Gastrocnemius medialis (tissue), 4 donors: Measurements from ENCODE around the gene NEUROD1. TPM values are rescaled to one million over a fixed set of nuclear protein-coding genes. Genes with fewer than 3 reads are reported as not detected.

ENCODE experiments used
- ATAC-seq, 2 donors: fragments of 150-250 bp; one replicate each; pipeline ENCODE4 v1.9.1; 2016
- DNase-seq, 2 donors: peaks; one replicate each; pipeline ENCODE4 v3.0.0-alpha.2; 2019
- H3K27ac ChIP-seq, 4 donors: fragments of 200-600 bp; sonication (generic); 1 replicate in 1 of 4; 2 replicates in 3 of 4; pipeline ENCODE4 v1.5.1; 2016 to 2018; ENCODE audit warnings: mild to moderate bottlenecking in 2 of 4, moderate library complexity in 1 of 4
- H3K27me3 ChIP-seq, 3 donors: fragments of 200-600 bp; sonication (generic) in 2 of 3; 1 replicate in 1 of 3; 2 replicates in 2 of 3; pipeline versions ENCODE4 v1.5.1 to v1.6.0; 2016 to 2019; ENCODE audit warnings: mild to moderate bottlenecking in 1 of 3, moderate library complexity in 1 of 3
- H3K36me3 ChIP-seq, 2 donors: fragments of 200-600 bp; sonication (generic) in 1 of 2; one replicate each; pipeline ENCODE4 v1.5.1; 2017 to 2018
- H3K4me1 ChIP-seq, 2 donors: fragments of 200-600 bp; sonication (generic) in 1 of 2; one replicate each; pipeline ENCODE4 v1.5.1; 2016 to 2017; ENCODE audit warnings: mild to moderate bottlenecking in 2 of 2
- H3K4me3 ChIP-seq, 4 donors: fragments of 200-600 bp; sonication (generic) in 3 of 4; 1 replicate in 1 of 4; 2 replicates in 3 of 4; pipeline ENCODE4 v1.5.1; 2016 to 2019; ENCODE audit warnings: mild to moderate bottlenecking in 2 of 4
- H3K9me3 ChIP-seq, 3 donors: fragments of 200-600 bp; sonication (generic) in 2 of 3; 1 replicate in 1 of 3; 2 replicates in 2 of 3; pipeline ENCODE4 v1.5.1; 2016 to 2019
- CTCF ChIP-seq, 5 experiments: fragments of 450-650 bp in 3 of 5; fragments of 200-600 bp in 2 of 5; sonication (generic) in 2 of 5; IDR thresholded peaks in 4 of 5; conservative IDR thresholded peaks in 1 of 5; 1 replicate in 4 of 5; 2 replicates in 1 of 5; pipeline ENCODE4 v1.5.1; 2016 to 2019; ENCODE audit warnings: antibody characterized with exemption in 5 of 5, mild to moderate bottlenecking in 3 of 5, moderate library complexity in 3 of 5
- POLR2A ChIP-seq, 2 donors: fragments of 450-650 bp; IDR thresholded peaks; one replicate each; pipeline ENCODE4 v1.6.1; 2017; ENCODE audit warnings: antibody characterized with exemption in 2 of 2, mild to moderate bottlenecking in 2 of 2, moderate library complexity in 2 of 2
- in situ Hi-C, 4 donors: fragments of 200-750 bp; cut with MboI; loops; one replicate each; pipeline versions ENCODE4 v1.15.0 to v1.8.0; 2017; ENCODE audit warnings: low sequenced_read_pairs in 4 of 4
- intact Hi-C: fragments of 100-400 bp; cut with DNase I; formaldehyde crosslinking; loops from one replicate; pipeline ENCODE4 v1.15.1; 2023; ENCODE audit warnings: low total_unique reads
- total RNA-seq, 4 donors: library from RNA; depleted of rRNA; stranded (reverse); fragments of >200 nt; gene quantifications; one replicate each; pipeline versions ENCODE4 v1.1.0 to v1.2.3, GENCODE V29; 2016

Gene NEUROD1
- total RNA-seq, 4 donors from 2014 or later = not detected

GRCh38 chr2:181643151-181643550 lies 37.2 kb downstream of the NEUROD1 start:
- Histone ChIP-seq H3K4me1 (no peaks in the 10 kb centered on the region), H3K36me3 (no peaks in the 10 kb centered on the region), H3K27ac (no peak overlapping the region), H3K9me3 (no peaks in the 10 kb centered on the region), H3K27me3 (peaks cover 0 to 8% (median 0%) of the 10 kb centered on the region in 3 donors), H3K4me3 (no peak overlapping the region)
- ATAC-seq (no peak), DNase-seq (no peak)
- intact Hi-C loops = no loop called here
- in situ Hi-C loops = no loop called here
- no peak for TF ChIP-seq CTCF (IDR thresholded peaks at IDR 0.05 in 4 of 5, conservative IDR thresholded peaks at IDR 0.05 in 1 of 5)
- TF ChIP-seq POLR2A (IDR thresholded peaks at IDR 0.05) = no peak

GRCh38 chr2:181642086-181642485 lies 38.2 kb downstream of the NEUROD1 start:
- Histone ChIP-seq H3K9me3 (no peaks in the 10 kb centered on the region), H3K4me1 (no peaks in the 10 kb centered on the region), H3K27me3 (peaks cover 0 to 8% (median 0%) of the 10 kb centered on the region in 3 donors), H3K4me3 (no peak overlapping the region), H3K27ac (no peak overlapping the region), H3K36me3 (no peaks in the 10 kb centered on the region)
- intact Hi-C loops = no loop called here
- ATAC-seq = no peak
- DNase-seq = no peak
- TF ChIP-seq POLR2A (IDR thresholded peaks at IDR 0.05) (no peak), CTCF (IDR thresholded peaks at IDR 0.05 in 4 of 5, conservative IDR thresholded peaks at IDR 0.05 in 1 of 5) (no peak)
- in situ Hi-C loops = no loop called here

DNA sequence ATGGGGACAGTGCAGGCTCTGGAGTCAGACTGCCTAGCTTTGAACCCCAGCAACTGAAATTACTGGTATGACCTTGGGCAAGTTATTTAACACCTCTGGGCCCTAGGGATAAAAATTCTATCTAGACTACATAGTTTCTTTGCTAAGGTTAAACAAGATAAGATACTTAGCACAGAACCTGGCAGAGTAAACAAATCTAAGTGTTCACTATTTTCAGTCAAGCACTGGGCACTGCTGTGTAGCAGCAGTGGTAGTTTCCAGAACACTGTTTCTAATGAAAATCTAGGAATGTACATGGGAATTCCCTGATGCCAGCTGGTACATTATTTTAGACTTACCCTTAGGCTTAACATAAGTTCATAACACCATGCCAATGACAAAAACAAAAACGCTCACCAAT lies 40.6 kb downstream of the NEUROD1 start:
- Histone ChIP-seq H3K9me3 (no peaks in the 10 kb centered on the region), H3K36me3 (no peaks in the 10 kb centered on the region), H3K27me3 (no peaks in the 10 kb centered on the region), H3K4me1 (no peaks in the 10 kb centered on the region), H3K27ac (no peak overlapping the region), H3K4me3 (no peak overlapping the region)
- intact Hi-C loops = no loop called here
- ATAC-seq = no peak
- DNase-seq = no peak
- in situ Hi-C loops = no loop called here
- TF ChIP-seq CTCF (IDR thresholded peaks at IDR 0.05 in 4 of 5, conservative IDR thresholded peaks at IDR 0.05 in 1 of 5) = no peak
- TF ChIP-seq POLR2A (IDR thresholded peaks at IDR 0.05) = no peak

GRCh38 chr2:181632733-181633401 lies 47.5 kb downstream of the NEUROD1 start:
- no peak for DNase-seq
- Histone ChIP-seq H3K4me3 (no peak overlapping the region), H3K4me1 (no peaks in the 10 kb centered on the region), H3K9me3 (no peaks in the 10 kb centered on the region), H3K27me3 (no peaks in the 10 kb centered on the region), H3K27ac (no peak overlapping the region), H3K36me3 (no peaks in the 10 kb centered on the region)
- TF ChIP-seq POLR2A (IDR thresholded peaks at IDR 0.05) = no peak
- no peak for ATAC-seq
- in situ Hi-C loops (no loop called here), intact Hi-C loops (no loop called here)

DNA sequence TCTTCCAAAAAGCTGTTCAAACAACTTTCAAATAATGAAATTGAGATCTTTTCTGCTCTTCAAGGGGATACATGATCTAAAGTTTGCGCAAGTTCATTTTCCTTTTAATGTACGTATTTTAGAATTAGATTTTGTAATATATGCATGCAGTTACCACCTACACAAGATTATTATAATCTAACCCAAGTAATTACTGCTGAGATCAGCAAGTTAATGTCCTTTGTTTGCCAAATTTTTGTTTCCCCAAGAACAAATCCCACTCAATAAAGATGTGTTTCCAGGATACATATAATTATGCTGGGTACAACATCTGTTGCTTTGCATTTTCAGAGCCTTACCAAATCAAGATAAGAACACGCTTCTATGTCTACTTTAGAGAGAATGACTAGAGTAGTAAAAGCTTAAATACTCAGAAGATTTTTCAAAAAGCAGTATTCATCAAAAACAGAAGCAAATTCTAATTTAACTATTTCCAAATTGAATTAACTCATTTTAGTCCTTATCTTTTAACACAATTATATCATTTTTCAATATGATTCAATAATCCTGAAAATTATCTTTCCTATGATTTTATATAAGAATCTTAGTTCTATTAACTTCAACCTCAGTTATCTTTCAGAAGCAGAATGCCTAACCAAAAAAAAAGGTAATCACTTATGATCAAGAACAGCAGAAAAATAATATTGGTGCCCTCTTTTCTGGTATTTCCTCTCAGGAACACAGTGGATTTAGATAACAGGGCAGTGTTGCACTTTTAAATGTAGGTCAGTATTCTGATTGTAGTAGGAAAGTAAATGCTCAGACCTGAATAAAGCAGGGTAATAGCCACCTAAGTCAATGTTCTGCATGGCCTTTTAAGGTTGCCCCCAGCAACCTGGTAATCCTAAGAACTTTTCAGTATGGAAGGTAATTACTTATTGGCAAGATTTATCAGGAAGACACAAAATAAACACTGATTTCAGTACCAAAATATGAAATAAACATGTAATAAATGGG lies 51.4 kb downstream of the NEUROD1 start:
- Histone ChIP-seq H3K4me3 (no peak overlapping the region), H3K27ac (no peak overlapping the region), H3K36me3 (no peaks in the 10 kb centered on the region), H3K27me3 (no peaks in the 10 kb centered on the region), H3K9me3 (no peaks in the 10 kb centered on the region), H3K4me1 (no peaks in the 10 kb centered on the region)
- in situ Hi-C loops (no loop called here), intact Hi-C loops (no loop called here)
- no peak for DNase-seq
- no peak for TF ChIP-seq POLR2A (IDR thresholded peaks at IDR 0.05)
- no peak for ATAC-seq
